Vagina (tissue), 2 donors: Measurements from ENCODE around the gene ANO2. TPM values are rescaled to one million over a fixed set of nuclear protein-coding genes. Genes with fewer than 3 reads are reported as not detected.

Experiments
- DNase-seq, 2 donors: peaks; one replicate each; pipeline ENCODE4 v3.0.0-alpha.2; 2017; ENCODE audit errors: extremely low spot score in 2 of 2
- H3K27ac ChIP-seq: fragments of 200-600 bp; sonication (generic); one replicate; pipeline ENCODE4 v1.5.1; 2019
- H3K27me3 ChIP-seq: fragments of 200-600 bp; sonication (generic); one replicate; pipeline ENCODE4 v1.5.1; 2019
- H3K36me3 ChIP-seq, 2 donors: fragments of 200-600 bp; sonication (generic); one replicate each; pipeline ENCODE4 v1.5.1; 2017 to 2019
- H3K4me1 ChIP-seq: fragments of 200-600 bp; sonication (generic); one replicate; pipeline ENCODE4 v1.5.1; 2019
- H3K4me3 ChIP-seq, 2 donors: fragments of 200-600 bp; sonication (generic); 1 replicate in 1 of 2; 2 replicates in 1 of 2; pipeline ENCODE4 v1.5.1; 2016 to 2019
- H3K9me3 ChIP-seq: fragments of 200-600 bp; sonication (generic); one replicate; pipeline ENCODE4 v1.5.1; 2019
- CTCF ChIP-seq, 3 experiments: fragments of 450-650 bp in 2 of 3; fragments of 200-600 bp in 1 of 3; sonication (generic) in 1 of 3; IDR thresholded peaks; one replicate each; pipeline ENCODE4 v1.5.1; 2017 to 2019; ENCODE audit warnings: antibody characterized with exemption in 3 of 3, mild to moderate bottlenecking in 2 of 3, moderate library complexity in 2 of 3
- POLR2A ChIP-seq, 2 donors: fragments of 450-650 bp; IDR thresholded peaks; one replicate each; pipeline ENCODE4 v1.6.1; 2017; ENCODE audit warnings: antibody characterized with exemption in 2 of 2, mild to moderate bottlenecking in 2 of 2, moderate library complexity in 2 of 2
- POLR2AphosphoS5 ChIP-seq, 2 donors: sonication (generic); formaldehyde crosslinking; IDR thresholded peaks; one replicate each; pipeline ENCODE4 v1.9.0; 2017; ENCODE audit warnings: antibody characterized with exemption in 2 of 2, mild to moderate bottlenecking in 2 of 2, low read depth in 1 of 2; ENCODE audit not compliant: insufficient read depth in 1 of 2
- intact Hi-C: fragments of 100-400 bp; cut with DNase I; formaldehyde crosslinking; loops from one replicate; pipeline ENCODE4 v1.15.1; 2023
- total RNA-seq: library from RNA; depleted of rRNA; stranded (reverse); fragments of >200 nt; gene quantifications from one replicate; pipeline ENCODE4 v1.2.3, GENCODE V29; 2016

The ANO2 gene
- total RNA-seq, 1 donor from 2014 or later, result 18.7 TPM

DNA sequence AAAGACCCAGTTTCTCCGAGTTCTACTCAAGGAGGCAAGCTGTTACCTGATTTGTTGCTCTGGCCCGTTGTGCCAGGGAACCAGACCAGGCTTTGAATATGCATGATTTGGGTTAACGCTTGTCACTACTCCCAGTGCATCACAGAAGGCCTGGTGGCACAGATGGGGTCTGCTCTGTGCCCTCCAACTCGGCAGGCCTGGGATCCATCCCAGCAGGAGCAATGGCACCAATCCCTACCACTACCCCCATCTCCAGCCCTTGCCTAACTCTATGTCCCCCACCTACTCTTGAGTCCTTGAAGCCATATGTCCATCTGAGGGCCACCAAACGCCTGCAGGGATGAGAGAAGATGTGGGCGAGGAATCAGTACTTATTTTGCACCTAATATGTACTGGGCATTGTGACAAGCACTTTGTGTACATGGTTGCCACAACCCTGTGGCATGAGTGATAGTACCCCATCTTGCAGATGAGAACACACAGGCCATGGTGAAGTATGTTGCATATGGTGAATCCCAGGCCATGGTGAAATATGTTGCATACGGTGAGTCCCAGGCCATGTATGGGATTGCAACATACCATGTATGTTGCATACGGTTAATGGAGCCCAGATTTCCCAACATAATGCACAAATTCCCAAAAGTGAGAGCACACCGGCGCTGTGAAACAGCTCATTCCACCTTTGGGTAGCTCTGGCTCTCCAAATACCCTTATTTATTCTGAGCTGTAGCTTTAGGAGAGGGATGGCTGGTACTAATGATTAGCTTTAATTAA is 410.4 kb downstream of the ANO2 start:
- H3K4me1 ChIP-seq, result no peaks in the 10 kb centered on the region
- no peak overlapping the region for H3K27ac ChIP-seq
- intact Hi-C loops, result no loop called here
- no peak overlapping the region for H3K4me3 ChIP-seq
- no peak for DNase-seq
- H3K9me3 ChIP-seq, result no peaks in the 10 kb centered on the region
- H3K36me3 ChIP-seq, result no peaks in the 10 kb centered on the region
- TF ChIP-seq POLR2A (IDR thresholded peaks at IDR 0.05) (no peak), POLR2AphosphoS5 (IDR thresholded peaks at IDR 0.05; ENCODE audit: insufficient read depth in 1 of 2, low read depth in 1 of 2) (no peak), CTCF (IDR thresholded peaks at IDR 0.05) (no peak)
- H3K27me3 ChIP-seq, result no peaks in the 10 kb centered on the region

- Histone ChIP-seq H3K4me3 (no peak overlapping the region), H3K27me3 (no peaks in the 10 kb centered on the region), H3K27ac (no peak overlapping the region), H3K4me1 (no peaks in the 10 kb centered on the region), H3K36me3 (no peaks in the 10 kb centered on the region), H3K9me3 (no peaks in the 10 kb centered on the region)
- DNase-seq, result no peak
- TF ChIP-seq POLR2AphosphoS5 (IDR thresholded peaks at IDR 0.05; ENCODE audit: insufficient read depth in 1 of 2, low read depth in 1 of 2) (no peak), POLR2A (IDR thresholded peaks at IDR 0.05) (no peak), CTCF (IDR thresholded peaks at IDR 0.05) (no peak)
- intact Hi-C loops, result no loop called here
These were observed 411.7 kb downstream of the ANO2 start for GRCh38 chr12:5533368-5533767.

GRCh38 chr12:5525783-5526367 is 419.2 kb downstream of the ANO2 start:
- no peaks in the 10 kb centered on the region for H3K4me1 ChIP-seq
- H3K36me3 ChIP-seq, result no peaks in the 10 kb centered on the region
- no peaks in the 10 kb centered on the region for H3K9me3 ChIP-seq
- intact Hi-C loops, result no loop called here
- TF ChIP-seq CTCF (IDR thresholded peaks at IDR 0.05) (no peak), POLR2A (IDR thresholded peaks at IDR 0.05) (no peak), POLR2AphosphoS5 (IDR thresholded peaks at IDR 0.05; ENCODE audit: insufficient read depth in 1 of 2, low read depth in 1 of 2) (no peak)
- no peak overlapping the region for H3K27ac ChIP-seq
- DNase-seq, result peak in 1 of 2 donors; percentile 74
- H3K27me3 ChIP-seq, result no peaks in the 10 kb centered on the region
- no peak overlapping the region for H3K4me3 ChIP-seq

DNA sequence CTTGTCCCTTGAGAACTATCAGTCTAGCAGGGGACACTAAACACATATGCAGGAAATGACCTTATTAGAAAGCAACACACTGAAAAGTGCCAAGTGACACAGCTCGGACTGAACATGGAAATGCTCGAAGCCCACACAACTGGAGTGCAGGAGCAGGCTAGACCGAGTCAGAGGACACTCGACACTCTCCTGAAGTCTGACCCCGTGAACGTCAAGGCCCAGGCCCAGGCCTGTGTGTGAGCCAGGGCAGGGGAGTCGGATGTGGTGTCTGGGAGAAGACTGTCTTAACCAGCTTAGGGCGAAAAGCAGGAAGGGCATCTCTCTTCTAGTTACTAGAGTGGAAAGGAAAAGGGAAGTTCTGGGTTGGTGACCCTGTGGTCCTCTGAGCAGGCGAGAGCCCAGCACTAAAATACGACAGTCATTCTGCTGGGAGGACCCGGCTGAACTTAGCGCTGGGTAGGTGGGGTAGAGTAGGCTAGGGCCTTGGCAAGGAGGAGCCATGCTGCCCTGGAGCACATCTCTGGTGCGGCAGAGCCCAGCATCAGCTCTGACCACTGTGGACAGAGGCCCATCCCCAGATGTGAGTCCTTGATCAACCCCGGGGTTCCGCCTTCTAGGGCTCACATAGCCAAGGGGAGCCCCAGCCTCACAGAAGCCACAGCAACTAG is 420.2 kb downstream of the ANO2 start:
- DNase-seq, result peak; percentile 82 to 90
- no peak overlapping the region for H3K4me3 ChIP-seq
- H3K27me3 ChIP-seq, result no peaks in the 10 kb centered on the region
- intact Hi-C loops, result no loop called here
- TF ChIP-seq POLR2AphosphoS5 (IDR thresholded peaks at IDR 0.05; ENCODE audit: insufficient read depth in 1 of 2, low read depth in 1 of 2) (no peak), POLR2A (IDR thresholded peaks at IDR 0.05) (no peak), CTCF (IDR thresholded peaks at IDR 0.05) (no peak)
- no peak overlapping the region for H3K27ac ChIP-seq
- H3K36me3 ChIP-seq, result no peaks in the 10 kb centered on the region
- no peaks in the 10 kb centered on the region for H3K9me3 ChIP-seq
- no peaks in the 10 kb centered on the region for H3K4me1 ChIP-seq
